NCI-H774 (cell line): Measurements from ENCODE around the gene ANTXR1.

Source experiments
- DNase-seq: peaks from one replicate; lab custom pipeline; 2025; lab: John Stamatoyannopoulos, UW

ANTXR1 gene

DNA sequence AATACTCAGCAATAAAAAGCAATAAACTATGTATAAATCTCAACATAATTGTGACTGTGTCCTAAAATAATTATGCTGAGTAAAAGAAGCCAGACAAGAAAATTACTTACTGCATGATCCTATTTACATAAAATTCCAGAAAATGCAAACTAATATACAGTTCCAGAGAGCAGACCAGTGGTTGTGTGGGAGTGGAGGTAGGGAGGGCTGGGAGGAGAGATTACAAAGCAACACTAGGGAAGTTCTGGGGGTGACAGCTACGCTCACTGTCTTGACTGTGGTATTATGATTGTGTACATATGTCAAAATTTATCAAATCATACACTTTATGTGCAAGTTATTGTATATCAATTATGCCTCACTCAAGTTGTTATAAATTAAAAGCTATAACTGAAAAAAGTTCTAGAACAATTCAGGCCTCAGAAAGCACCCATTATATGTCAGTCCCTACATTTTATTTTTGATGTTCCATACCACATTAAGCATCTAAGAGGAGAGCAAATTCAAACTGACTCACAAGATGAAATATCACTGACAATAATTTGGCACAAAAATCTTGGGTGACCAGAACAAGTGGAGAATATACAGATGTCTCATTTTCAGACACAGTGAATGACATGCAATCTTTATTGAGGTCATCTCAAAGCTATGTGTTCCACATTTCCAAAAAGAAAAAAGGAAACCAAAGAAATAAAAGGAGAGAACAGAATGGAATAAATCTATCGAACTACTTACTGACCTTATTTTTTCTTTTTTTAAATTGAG lies 85.1 kb downstream of the ANTXR1 start:
- no peak for DNase-seq

DNA sequence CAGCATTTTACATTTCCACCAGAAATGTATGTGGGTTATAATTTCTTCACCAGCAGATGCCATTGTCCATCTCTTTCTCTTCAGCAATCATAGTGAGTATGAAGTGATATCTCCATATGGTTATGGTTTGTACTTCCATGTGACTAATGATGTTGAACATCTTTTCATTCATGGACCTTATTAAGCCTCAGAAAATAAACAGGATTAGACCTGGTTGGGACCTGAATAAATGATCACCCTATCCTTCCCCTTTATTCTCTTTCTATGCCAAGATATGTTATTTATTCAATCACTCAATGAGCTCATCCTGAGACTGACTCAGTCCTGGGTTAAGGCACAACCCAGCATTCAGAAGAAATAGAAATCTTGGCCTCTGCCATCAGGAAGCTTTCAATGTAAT lies 86.6 kb downstream of the ANTXR1 start:
- no peak for DNase-seq

DNA sequence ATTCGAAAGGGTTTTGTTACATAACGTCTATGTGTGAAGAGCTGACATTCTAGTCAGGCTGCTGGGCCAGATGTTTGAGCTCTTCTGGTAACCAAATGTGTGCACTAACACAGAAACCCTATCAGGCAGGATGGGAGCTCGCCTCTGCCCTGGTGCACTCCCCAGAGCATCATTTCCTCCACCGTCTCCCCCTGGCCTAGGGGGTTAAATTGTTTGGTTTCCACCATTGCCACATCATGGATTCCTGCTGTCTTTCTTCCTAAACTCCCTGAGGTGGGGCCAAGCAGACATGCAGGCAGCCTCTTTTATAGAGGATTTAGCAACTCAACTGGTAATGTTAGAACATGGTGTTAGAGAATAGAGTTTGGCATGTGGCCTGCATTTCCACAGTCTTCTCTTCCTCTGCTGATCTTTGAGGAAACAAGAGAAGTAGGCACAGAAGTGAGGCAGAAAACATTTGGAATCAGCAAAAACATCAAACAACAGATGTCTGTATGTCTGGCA lies 87.3 kb downstream of the ANTXR1 start:
- DNase-seq = no peak

DNA sequence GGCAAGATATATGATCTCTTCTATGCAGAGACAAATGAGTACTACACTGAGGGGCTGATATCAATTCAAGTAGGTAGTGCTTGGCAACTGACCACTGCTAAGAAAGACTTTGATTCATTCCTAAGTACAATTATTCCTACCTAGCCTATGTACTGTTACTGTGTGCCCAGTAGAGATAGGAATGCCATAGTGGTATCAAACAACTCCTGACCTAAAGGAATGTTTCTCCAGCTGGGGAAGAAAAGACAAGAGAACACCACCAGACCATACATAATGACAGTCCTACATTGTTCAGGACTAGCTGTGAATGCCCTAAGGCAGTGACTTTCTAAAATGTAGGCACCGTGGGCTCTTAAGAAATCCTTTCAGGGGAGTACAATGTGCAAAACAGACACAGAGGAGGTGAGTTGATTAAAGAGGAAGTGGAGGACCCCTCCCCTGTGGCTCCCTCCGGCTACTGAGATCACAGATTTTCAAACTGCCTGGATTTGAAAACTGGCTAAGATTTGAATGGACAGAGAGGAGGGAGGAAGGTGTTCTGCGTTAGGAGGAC lies 89.1 kb downstream of the ANTXR1 start:
- DNase-seq = no peak

DNA sequence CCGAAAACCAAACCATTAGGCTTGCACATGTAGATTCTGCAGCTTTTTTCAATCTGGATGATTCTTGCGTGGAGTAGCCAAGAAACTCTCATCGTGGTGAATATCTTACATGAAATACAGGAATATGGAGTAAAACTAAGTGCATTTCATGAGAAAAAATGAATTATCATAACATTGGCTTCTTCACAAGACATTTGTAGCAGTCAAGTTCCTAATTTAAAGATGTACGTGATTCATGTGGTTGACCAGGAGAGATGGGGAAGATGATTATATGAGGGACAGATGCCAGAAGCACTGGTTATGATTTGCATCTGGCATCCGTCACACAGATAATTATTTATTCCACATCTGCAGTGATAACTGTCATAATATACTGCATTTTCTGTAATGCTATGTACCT lies 90.4 kb downstream of the ANTXR1 start:
- DNase-seq = no peak

DNA sequence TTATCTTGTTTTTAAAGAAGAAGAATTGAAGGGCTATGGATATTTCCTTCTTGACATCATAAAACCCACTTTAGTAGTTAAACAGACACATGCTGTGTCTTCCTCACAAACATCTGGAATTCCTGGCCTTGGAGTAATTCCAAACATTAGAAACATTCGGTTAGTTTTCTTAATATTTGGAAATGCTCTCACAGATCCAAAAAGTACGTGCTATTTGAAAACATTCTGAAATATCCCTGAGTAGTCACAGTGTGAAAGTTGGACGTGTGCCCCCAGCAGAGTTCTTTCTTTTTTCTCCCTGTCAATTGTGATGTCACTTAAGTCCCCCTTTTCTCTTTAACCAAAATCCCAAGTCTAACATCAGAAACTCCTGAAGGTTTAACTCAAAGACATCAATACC lies 91.3 kb downstream of the ANTXR1 start:
- no peak for DNase-seq

DNA sequence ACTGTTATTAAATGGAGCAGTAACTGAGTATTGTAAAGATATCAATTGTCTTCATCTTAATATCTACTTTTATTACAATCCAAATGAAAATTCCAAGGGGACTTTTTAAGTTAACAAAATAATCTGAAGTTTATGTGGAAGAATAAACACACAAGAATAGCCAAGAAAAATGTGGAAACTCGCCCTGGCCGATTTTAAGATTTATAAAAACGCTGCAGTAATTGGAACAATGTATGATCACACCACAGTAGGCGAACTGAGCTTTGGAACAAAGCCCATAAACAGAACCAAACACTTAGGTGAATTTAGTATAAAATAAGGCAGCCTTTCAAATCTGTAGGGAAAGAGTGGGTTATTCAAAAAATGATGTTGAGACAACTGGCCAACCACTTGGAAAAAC lies 96.3 kb downstream of the ANTXR1 start:
- DNase-seq = no peak

DNA sequence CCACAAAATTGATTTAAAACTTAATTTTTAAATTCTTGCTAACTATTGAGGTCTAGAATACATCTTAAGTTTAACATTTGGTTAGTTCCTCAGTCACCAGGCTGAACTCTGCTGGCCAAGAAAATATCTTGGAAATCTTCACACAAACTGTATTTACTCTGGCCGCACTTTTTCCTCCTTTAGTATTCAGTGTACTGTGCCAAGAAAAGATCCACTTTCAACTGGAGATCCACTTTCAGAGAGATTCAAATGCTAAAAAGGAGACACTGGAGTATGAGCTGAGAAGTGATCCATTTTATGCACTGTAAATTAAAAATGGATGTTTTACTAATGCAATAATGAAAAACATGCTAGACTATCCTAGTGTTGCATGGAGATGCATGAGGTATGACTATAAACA lies 98.1 kb downstream of the ANTXR1 start:
- no peak for DNase-seq

DNA sequence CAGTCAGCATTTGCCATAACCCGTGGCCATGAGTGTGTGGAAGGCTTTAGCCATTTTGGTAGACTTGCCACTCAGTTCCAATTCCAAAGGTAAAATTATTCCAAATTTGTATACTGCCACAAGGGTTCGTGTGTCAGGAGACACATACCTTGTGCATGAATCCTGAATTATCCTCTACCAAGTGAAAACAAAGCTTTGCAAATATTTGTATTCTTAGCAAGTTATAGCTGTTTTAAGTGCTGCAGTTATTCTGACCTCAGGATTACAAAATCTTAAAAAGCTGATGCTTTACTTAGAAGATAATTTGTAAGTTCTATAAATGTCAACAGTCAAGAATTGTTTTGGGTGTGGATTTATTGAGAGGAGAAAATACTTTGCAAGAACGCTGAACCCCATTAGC lies 100.6 kb downstream of the ANTXR1 start:
- no peak for DNase-seq

DNA sequence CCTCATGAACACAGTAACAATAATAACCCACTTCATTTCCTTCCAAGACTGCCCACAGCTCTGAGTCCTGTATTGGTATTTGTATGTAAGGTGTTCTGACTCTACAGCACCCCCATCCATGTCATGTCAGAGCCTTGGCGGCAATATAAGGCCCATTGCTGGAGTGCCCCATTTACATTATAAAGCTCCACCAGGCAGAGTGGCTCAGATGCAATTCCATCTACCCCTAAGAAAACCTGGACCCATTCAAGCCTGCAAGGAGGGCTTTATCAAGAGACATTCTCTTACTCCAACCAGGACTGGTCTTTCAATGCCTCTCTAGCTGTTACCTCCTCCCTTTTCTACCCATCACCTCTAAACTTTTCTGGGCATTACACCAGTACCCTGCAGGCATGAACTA lies 101.6 kb downstream of the ANTXR1 start:
- no peak for DNase-seq

DNA sequence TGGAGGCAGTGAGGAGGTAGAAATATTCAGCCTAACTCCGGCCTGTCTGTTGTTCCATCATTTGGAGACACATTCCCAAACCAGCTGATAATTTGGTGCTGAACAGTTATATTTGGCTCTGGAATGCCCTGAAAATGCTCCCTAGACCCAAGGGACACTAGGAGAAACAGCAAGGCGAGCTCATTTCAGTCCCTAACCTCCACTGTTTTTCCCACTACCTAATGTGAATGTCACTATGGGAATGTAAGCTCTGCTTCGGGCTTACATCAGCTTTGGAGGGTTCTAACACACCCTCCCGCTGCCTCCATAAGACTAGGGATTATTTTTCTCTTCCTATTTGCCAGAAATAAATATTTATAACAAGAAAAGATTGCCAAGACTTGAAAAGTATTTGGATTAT lies 103.5 kb downstream of the ANTXR1 start:
- DNase-seq = no peak

DNA sequence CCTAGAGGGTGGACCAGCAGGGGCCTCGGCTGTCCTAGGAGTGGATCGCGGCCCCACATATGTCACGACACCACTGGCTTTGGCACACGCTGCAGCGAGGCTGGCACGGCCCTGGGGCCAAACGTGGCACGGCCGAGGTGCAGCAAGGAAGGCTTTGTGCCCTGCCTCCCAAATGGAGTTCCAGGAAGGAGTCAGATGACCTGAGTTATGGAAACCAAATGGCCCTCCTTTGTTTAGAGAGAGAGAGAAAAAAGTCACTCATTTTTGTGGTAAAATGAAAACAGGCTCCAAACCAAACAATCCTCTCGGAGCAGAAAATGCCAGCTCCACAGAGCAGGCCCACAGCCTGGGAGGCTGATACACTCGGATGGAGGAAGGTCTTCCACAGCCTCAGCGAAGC lies 105.6 kb downstream of the ANTXR1 start:
- DNase-seq = no peak

DNA sequence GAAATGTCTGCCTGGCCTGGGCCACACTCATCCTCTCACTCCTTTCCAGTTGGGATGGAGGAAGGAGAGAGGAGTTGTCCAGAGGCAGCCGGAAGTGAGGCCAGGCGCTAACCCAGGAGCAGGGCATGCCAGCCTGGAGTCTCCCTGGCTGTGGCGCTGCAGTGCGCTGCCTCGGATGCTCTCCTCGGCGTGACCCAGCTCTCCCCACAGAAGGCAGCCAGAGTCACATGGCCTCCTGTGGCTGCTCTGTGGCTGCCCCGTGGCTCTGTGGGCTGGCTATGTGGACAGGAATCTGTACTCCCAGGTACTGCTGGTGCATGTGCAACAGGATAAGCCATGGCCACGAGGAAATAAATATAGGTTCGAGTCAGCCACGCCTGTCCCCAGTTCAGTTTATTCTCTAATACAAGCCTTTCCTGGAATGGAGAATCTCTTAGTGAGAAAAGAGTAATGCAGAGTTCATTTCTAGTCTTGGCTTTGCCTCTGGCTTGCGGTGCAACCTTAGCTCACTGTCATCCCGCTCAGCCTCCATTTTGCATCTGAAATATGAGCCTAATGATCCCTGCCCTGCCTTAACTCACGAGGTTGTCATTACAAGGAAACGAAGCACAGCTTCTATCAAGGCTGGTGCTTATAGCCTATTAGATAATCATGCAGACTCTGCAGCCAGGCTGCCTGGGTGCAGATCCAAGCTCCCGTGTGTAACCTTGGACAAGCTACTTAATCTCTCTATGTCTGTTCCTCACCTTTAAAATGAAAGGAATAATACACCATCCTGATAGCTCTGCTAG lies 106.3 kb downstream of the ANTXR1 start:
- DNase-seq = no peak

DNA sequence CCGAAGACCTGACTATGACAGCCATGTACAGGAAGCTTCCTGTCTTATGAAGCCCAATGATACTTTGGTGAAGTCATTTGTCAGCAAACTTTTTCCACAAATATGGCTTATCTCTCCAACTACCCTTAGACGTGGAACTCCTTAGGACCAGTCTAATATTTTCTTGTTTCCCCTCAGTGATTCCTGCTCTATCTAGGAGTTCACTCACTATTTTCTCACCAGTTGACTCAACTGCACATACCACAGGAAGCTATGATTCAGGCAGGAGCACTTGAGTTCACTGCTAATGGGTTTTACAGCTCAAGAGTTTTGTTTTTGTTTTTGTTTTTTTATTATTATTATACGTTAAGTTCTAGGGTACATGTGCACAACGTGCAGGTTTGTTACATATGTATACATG lies 109.3 kb downstream of the ANTXR1 start:
- DNase-seq = no peak

DNA sequence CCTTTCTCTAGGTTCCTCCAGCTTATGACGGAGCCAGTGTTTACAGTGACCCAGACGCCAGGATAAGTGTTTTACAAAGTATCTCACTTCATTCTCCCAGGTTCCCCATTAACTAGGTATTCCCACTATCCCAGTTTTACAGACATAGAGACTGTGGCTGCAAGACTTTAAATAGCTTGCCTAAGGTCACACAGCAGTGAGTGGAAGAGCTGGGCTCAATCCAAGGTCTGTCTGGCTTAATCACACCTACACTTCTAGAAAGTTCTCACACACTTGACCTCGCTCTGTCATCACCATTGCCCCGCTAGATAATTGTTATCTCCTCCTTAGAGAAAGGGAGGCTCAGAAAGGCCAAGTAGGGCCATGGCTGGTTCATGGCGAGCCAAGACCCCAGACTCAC lies 110.2 kb downstream of the ANTXR1 start:
- DNase-seq = no peak

DNA sequence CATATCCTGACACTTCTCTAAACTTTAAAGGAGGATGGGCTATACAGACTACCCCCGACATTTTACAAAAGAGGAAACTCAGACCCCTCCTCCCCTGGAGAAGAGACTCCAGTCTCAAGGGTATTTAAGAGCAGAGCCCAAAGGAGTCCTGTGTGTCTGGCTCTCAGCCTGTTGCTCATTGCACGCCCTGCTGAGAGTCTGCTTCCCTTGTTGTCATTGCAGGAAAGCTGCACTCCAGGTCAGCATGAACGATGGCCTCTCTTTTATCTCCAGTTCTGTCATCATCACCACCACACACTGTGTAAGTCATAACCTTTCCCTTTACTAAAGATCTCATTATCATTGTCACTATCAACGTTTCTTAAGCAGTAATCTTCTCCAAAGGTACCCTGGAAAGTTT lies 111.4 kb downstream of the ANTXR1 start:
- DNase-seq = no peak

DNA sequence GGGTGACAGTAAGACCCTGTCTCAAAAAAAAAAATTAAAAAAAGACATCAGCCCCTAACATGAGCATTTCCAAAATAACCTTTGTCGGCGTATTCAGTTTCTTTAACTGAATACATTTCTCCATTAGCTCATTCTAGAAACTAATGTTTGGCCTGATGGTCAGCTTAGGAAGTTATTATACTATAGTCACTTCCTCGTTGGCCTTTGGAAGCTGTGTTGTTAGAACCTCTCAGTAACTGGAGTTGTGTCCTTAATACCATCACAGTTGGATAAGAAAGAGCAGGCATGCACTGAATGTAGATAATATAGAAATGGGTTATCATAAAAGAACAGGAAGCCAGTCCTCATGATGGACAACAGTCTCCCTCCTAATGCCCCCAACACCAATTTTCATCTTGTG lies 112.8 kb downstream of the ANTXR1 start:
- no peak for DNase-seq

DNA sequence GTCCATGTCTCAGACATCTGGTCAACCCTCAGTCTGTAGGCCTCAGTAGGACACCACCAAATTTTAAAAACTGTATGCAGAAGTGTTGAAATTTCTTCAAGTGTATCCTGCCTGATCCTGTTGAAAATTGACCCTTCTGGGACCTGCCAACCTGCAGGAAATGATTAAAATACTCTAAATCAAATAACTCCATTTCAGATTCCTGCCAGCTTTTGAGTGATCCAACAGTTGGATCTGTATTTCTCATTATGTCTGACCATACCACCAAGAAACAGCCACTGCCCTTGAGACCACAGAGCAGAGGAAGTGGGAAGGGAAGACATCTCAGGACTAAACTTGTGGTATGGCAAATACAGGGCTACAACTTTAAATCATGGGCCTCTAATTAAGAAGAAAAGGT lies 113.4 kb downstream of the ANTXR1 start:
- DNase-seq = no peak

DNA sequence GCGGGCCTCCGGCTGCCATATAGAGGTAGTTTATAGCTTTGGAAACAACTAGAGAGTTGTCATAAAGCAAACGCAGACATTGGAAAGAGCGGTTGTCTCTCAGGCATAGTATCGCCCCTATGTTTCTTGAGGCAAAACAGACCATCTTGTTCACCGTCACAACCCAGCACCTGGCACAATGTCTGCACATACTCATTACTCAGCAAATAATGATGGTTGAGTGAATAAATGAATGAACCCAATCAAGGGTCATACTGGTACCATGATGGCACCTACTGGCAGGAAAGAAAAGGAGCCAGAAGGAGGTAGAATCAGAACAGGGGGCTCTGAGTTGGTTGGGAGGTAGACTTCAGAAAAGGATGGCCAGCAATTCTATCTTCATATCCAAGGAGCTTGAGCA lies 118.5 kb downstream of the ANTXR1 start:
- DNase-seq = no peak

DNA sequence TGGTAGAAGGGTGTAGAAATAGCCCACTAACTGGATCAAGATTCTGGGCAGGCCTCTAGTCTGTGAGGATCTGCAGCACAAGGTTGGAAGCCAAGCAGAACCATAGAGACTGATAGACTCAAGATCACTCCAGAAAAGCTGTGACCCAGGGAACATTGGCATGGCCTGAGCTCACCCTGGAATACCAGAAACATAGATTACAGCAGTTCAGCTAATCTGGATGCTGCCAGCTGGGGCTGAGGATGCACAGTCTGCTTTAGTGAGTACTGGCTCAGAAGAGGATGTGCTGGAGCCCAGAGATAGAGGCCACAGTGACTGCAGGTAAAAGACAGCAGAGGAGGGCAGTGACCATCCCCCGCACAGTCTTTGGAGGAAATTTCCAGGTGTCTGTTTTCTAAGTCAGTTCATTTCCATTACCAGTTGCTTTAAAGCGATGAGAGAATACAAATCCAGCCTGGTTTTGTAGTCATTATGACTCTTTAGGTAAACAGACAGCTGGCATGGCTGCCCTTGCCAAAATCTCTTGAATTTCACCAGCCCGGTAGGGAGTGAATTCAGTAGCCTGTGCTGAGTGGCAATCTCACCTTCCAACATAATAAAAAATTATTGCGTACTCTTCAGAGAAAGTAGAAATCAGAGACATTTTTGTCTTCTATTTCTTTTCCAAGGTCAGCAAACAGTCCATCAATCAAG lies 119.2 kb downstream of the ANTXR1 start:
- peak; percentile 2 for DNase-seq

DNA sequence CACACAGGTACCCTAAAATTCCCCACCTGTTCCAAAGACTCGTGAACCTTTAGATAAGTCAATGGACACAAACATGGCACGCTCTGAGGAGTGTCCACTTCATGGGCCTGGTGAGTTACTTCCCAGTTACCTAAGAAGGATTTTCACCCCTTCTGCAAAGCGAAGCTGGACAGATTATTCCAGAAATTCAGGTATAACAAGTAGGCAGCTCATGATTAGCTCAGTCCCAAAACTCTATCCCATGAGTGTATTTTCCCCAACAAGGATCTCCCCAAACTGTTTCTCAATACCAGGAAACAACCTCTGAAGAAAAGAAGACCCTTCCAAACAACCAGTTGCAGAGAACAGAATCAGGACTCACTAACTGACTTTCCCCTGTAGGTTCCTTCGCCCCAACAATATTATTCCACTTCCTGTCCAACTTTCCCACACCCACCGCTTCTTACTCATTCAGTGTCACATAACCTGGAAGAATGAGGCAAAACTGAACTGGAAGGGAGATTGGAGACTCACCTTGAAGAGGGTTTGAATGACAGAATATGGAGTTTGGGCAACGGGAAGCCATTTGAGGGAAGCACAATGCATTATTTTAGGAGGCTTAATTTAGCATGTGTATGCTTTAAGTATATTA lies 120.1 kb downstream of the ANTXR1 start:
- DNase-seq = no peak

DNA sequence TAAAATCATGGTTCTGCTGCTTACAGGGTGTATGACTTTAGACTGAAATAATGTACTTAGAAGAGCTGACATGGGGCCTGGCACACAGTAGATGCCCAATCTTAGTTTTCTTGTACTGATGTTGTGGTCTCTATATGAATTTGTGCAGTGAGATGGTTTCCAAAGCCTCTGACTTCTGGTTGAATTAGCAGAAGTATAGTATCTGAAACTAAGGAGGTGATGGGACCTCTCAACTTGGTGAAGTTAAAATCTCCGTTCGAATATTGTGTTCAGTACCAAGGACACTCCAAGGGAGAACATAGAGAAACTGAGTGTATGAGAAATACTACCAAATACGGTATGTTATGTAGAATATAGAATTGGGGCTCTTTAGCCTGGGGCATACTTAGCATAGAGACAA lies 120.9 kb downstream of the ANTXR1 start:
- DNase-seq = no peak
